Tibial artery (tissue), 4 donors: ENCODE data around the gene FRS3.
A peak's percentile ranks its signal among the peaks of the same experiment; 100 is the strongest.

Experiments
- DNase-seq, 2 donors: peaks; one replicate each; pipeline ENCODE4 v3.0.0-alpha.2; 2019
- H3K27ac ChIP-seq, 2 donors: fragments of 200-600 bp; sonication (generic) in 1 of 2; 1 replicate in 1 of 2; 2 replicates in 1 of 2; pipeline ENCODE4 v1.5.1; 2018 to 2019; ENCODE audit warnings: mild to moderate bottlenecking in 1 of 2
- H3K27me3 ChIP-seq, 2 donors: fragments of 200-600 bp; sonication (generic) in 1 of 2; one replicate each; pipeline versions ENCODE4 v1.5.1 to v1.6.0; 2016 to 2019
- H3K36me3 ChIP-seq, 3 donors: fragments of 200-600 bp; sonication (generic) in 2 of 3; one replicate each; pipeline ENCODE4 v1.5.1; 2016 to 2019; ENCODE audit warnings: mild to moderate bottlenecking in 2 of 3
- H3K4me1 ChIP-seq, 4 donors: fragments of 200-600 bp; sonication (generic) in 2 of 4; 1 replicate in 3 of 4; 2 replicates in 1 of 4; pipeline ENCODE4 v1.5.1; 2016 to 2019
- H3K4me3 ChIP-seq, 2 donors: fragments of 200-600 bp; sonication (generic) in 1 of 2; 1 replicate in 1 of 2; 2 replicates in 1 of 2; pipeline ENCODE4 v1.5.1; 2018 to 2019; ENCODE audit warnings: mild to moderate bottlenecking in 2 of 2
- H3K9me3 ChIP-seq, 3 donors: fragments of 200-600 bp; sonication (generic) in 1 of 3; one replicate each; pipeline ENCODE4 v1.5.1; 2016 to 2019
- intact Hi-C: fragments of 100-400 bp; cut with DNase I; formaldehyde crosslinking; loops from one replicate; pipeline ENCODE4 v1.15.0; 2023; ENCODE audit warnings: low total_unique reads
- TF ChIP-seq, protein P1 (sequence below), 2 experiments: fragments of 200-600 bp in 1 of 2; fragments of 450-650 bp in 1 of 2; IDR thresholded peaks; one replicate each; pipeline ENCODE4 v1.5.1; 2017 to 2019; ENCODE audit warnings: antibody characterized with exemption in 2 of 2, mild to moderate bottlenecking in 1 of 2, moderate library complexity in 1 of 2

Gene FRS3

GRCh38 chr6:41726876-41727275 lies 52.8 kb downstream of the FRS3 start:
- no peak overlapping the region for H3K27ac ChIP-seq
- H3K4me1 ChIP-seq = peaks cover 0 to 63% (median 26%) of the 10 kb centered on the region in 4 donors
- intact Hi-C loops = no loop called here
- H3K36me3 ChIP-seq = no peaks in the 10 kb centered on the region
- no peak for DNase-seq
- no peak overlapping the region for H3K4me3 ChIP-seq
- no peaks in the 10 kb centered on the region for H3K9me3 ChIP-seq
- no peaks in the 10 kb centered on the region for H3K27me3 ChIP-seq
- TF ChIP-seq, protein P1, sequence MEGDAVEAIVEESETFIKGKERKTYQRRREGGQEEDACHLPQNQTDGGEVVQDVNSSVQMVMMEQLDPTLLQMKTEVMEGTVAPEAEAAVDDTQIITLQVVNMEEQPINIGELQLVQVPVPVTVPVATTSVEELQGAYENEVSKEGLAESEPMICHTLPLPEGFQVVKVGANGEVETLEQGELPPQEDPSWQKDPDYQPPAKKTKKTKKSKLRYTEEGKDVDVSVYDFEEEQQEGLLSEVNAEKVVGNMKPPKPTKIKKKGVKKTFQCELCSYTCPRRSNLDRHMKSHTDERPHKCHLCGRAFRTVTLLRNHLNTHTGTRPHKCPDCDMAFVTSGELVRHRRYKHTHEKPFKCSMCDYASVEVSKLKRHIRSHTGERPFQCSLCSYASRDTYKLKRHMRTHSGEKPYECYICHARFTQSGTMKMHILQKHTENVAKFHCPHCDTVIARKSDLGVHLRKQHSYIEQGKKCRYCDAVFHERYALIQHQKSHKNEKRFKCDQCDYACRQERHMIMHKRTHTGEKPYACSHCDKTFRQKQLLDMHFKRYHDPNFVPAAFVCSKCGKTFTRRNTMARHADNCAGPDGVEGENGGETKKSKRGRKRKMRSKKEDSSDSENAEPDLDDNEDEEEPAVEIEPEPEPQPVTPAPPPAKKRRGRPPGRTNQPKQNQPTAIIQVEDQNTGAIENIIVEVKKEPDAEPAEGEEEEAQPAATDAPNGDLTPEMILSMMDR (IDR thresholded peaks at IDR 0.05) = no peak

- Histone ChIP-seq H3K27me3 (no peaks in the 10 kb centered on the region), H3K27ac (no peak overlapping the region), H3K9me3 (no peaks in the 10 kb centered on the region), H3K4me3 (no peak overlapping the region), H3K4me1 (peaks cover 0 to 52% (median 24%) of the 10 kb centered on the region in 4 donors), H3K36me3 (no peaks in the 10 kb centered on the region)
- intact Hi-C loops = no loop called here
- TF ChIP-seq, protein P1 (IDR thresholded peaks at IDR 0.05) = no peak
- DNase-seq = no peak
Observed at GRCh38 chr6:41724586-41725501, 54.9 kb downstream of the FRS3 start.

DNA sequence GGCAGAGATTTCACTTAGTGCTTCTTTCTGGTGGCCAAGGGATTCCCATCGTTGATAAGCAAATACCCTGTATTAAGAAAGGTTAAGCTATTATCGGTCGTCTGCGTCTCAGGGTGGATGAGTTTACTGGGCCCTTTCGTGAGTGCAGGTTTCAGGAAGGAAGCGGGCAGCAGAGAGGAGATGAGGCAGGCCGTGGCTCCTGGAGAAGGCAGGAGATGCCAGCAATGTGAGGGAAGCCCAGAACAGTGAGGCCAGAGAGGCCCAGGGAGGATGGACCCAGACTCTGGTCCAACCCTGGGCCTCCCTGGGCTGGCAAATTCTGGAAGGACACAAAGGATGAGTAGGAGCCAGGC lies 55.5 kb downstream of the FRS3 start:
- H3K36me3 ChIP-seq = no peaks in the 10 kb centered on the region
- H3K4me3 ChIP-seq = no peak overlapping the region
- peak overlapping the region in 1 of 2 donors; percentile 61 for H3K27ac ChIP-seq
- TF ChIP-seq, protein P1 (IDR thresholded peaks at IDR 0.05) = no peak
- no peak for DNase-seq
- intact Hi-C loops = no loop called here
- no peaks in the 10 kb centered on the region for H3K27me3 ChIP-seq
- H3K4me1 ChIP-seq = peaks cover 0 to 50% (median 26%) of the 10 kb centered on the region in 4 donors
- no peaks in the 10 kb centered on the region for H3K9me3 ChIP-seq

DNA sequence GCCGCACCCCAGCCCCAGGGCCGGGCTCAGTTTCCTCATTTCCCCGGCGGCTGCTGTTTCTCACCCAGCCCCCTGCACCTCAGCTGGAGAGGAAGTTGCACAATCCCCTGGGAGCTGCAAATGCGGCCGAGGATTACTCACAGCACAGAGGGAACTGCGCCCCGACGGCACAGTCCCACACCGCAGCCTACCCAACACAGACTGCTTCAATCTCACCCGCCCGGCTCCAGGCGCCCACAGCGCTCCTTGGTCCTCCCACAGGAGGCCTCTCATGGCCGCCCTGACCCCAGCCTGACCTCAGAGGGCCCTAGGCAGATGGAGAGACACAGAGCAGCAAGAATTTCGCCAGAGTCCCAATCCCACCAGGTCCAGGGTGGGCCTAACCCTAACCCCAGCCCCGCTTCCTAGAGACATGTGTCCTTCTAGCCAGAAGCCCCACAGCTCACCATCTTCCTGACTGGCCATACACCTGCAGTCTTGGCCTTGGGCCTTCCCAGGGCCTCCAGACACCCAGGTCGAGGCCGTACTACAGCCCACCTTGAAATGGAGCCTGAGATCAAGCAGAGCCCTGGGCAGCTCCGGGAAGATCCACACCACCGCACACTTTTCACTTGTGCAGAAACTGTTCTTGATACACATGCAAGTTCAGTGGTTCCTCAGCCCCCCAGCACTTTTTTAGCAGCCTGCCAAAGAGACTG lies 56.0 kb downstream of the FRS3 start:
- peak; percentile 80 to 89 for DNase-seq
- intact Hi-C loops = no loop called here
- H3K27ac ChIP-seq = peak overlapping the region; percentile 50 to 61
- H3K4me3 ChIP-seq = no peak overlapping the region
- no peaks in the 10 kb centered on the region for H3K27me3 ChIP-seq
- peaks cover 0 to 48% (median 29%) of the 10 kb centered on the region in 4 donors for H3K4me1 ChIP-seq
- H3K9me3 ChIP-seq = no peaks in the 10 kb centered on the region
- no peaks in the 10 kb centered on the region for H3K36me3 ChIP-seq
- TF ChIP-seq, protein P1 (IDR thresholded peaks at IDR 0.05) = peak; percentile 13 to 24

- H3K36me3 ChIP-seq = no peaks in the 10 kb centered on the region
- intact Hi-C loops = no loop called here
- H3K4me1 ChIP-seq = peaks cover 0 to 44% (median 32%) of the 10 kb centered on the region in 4 donors
- H3K27me3 ChIP-seq = no peaks in the 10 kb centered on the region
- TF ChIP-seq, protein P1 (IDR thresholded peaks at IDR 0.05) = no peak
- no peaks in the 10 kb centered on the region for H3K9me3 ChIP-seq
- H3K27ac ChIP-seq = no peak overlapping the region
- no peak for DNase-seq
- H3K4me3 ChIP-seq = no peak overlapping the region
Observed at GRCh38 chr6:41722969-41723529, 56.7 kb downstream of the FRS3 start.
